ENCODE measurements around the gene PBRM1. TPM values are rescaled to one million over a fixed set of nuclear protein-coding genes. Genes with fewer than 3 reads are reported as not detected.

PBRM1 gene
- total and polyA plus RNA-seq, 2 experiments from 2014 or later = 57.5 to 72.5 TPM

- TF ChIP-seq REST (IDR thresholded peaks at IDR 0.05; ENCODE audit: unreplicated experiment) (no peak), NANOG (IDR thresholded peaks at IDR 0.05; ENCODE audit: borderline replicate concordance) (no peak), ZNF114 (CRISPR knock-in tag; IDR thresholded peaks at IDR 0.05) (no peak), EZH2 (IDR thresholded peaks at IDR 0.05; ENCODE audit: low read depth, unreplicated experiment) (no peak), EZH2phosphoT487 (IDR thresholded peaks at IDR 0.05; ENCODE audit: unreplicated experiment) (no peak), ZNF331 (CRISPR knock-in tag; IDR thresholded peaks at IDR 0.05; ENCODE audit: low read depth) (no peak), CREB1 (CRISPR knock-in tag; IDR thresholded peaks at IDR 0.05; ENCODE audit: low read depth) (no peak), POLR2AphosphoS5 (IDR thresholded peaks at IDR 0.05; ENCODE audit: low read depth) (no peak), STAT1 (IDR thresholded peaks at IDR 0.05; ENCODE audit: unreplicated experiment) (no peak), CTCF (conservative IDR thresholded peaks at IDR 0.05; ENCODE audit: low read depth in 2 of 2) (no peak), JUNB (IDR thresholded peaks at IDR 0.05; ENCODE audit: unreplicated experiment) (no peak)
- TF ChIP-seq, protein P1, sequence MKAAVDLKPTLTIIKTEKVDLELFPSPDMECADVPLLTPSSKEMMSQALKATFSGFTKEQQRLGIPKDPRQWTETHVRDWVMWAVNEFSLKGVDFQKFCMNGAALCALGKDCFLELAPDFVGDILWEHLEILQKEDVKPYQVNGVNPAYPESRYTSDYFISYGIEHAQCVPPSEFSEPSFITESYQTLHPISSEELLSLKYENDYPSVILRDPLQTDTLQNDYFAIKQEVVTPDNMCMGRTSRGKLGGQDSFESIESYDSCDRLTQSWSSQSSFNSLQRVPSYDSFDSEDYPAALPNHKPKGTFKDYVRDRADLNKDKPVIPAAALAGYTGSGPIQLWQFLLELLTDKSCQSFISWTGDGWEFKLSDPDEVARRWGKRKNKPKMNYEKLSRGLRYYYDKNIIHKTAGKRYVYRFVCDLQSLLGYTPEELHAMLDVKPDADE (IDR thresholded peaks at IDR 0.05) = no peak
- TF ChIP-seq, protein P2, sequence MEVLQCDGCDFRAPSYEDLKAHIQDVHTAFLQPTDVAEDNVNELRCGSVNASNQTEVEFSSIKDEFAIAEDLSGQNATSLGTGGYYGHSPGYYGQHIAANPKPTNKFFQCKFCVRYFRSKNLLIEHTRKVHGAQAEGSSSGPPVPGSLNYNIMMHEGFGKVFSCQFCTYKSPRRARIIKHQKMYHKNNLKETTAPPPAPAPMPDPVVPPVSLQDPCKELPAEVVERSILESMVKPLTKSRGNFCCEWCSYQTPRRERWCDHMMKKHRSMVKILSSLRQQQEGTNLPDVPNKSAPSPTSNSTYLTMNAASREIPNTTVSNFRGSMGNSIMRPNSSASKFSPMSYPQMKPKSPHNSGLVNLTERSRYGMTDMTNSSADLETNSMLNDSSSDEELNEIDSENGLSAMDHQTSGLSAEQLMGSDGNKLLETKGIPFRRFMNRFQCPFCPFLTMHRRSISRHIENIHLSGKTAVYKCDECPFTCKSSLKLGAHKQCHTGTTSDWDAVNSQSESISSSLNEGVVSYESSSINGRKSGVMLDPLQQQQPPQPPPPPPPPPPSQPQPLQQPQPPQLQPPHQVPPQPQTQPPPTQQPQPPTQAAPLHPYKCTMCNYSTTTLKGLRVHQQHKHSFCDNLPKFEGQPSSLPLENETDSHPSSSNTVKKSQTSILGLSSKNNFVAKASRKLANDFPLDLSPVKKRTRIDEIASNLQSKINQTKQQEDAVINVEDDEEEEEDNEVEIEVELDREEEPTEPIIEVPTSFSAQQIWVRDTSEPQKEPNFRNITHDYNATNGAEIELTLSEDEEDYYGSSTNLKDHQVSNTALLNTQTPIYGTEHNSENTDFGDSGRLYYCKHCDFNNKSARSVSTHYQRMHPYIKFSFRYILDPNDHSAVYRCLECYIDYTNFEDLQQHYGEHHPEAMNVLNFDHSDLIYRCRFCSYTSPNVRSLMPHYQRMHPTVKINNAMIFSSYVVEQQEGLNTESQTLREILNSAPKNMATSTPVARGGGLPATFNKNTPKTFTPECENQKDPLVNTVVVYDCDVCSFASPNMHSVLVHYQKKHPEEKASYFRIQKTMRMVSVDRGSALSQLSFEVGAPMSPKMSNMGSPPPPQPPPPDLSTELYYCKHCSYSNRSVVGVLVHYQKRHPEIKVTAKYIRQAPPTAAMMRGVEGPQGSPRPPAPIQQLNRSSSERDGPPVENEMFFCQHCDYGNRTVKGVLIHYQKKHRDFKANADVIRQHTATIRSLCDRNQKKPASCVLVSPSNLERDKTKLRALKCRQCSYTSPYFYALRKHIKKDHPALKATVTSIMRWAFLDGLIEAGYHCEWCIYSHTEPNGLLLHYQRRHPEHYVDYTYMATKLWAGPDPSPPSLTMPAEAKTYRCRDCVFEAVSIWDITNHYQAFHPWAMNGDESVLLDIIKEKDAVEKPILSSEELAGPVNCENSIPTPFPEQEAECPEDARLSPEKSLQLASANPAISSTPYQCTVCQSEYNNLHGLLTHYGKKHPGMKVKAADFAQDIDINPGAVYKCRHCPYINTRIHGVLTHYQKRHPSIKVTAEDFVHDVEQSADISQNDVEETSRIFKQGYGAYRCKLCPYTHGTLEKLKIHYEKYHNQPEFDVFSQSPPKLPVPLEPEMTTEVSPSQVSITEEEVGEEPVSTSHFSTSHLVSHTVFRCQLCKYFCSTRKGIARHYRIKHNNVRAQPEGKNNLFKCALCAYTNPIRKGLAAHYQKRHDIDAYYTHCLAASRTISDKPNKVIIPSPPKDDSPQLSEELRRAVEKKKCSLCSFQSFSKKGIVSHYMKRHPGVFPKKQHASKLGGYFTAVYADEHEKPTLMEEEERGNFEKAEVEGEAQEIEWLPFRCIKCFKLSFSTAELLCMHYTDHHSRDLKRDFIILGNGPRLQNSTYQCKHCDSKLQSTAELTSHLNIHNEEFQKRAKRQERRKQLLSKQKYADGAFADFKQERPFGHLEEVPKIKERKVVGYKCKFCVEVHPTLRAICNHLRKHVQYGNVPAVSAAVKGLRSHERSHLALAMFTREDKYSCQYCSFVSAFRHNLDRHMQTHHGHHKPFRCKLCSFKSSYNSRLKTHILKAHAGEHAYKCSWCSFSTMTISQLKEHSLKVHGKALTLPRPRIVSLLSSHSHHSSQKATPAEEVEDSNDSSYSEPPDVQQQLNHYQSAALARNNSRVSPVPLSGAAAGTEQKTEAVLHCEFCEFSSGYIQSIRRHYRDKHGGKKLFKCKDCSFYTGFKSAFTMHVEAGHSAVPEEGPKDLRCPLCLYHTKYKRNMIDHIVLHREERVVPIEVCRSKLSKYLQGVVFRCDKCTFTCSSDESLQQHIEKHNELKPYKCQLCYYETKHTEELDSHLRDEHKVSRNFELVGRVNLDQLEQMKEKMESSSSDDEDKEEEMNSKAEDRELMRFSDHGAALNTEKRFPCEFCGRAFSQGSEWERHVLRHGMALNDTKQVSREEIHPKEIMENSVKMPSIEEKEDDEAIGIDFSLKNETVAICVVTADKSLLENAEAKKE (CRISPR knock-in tag; IDR thresholded peaks at IDR 0.05) = no peak
- Mint-ChIP-seq H3K4me3 (no peak overlapping the region), H3K27me3 (ENCODE audit: insufficient read depth, low read depth, poor library complexity) (peaks cover 3% of the 10 kb centered on the region), H3K27ac (no peak overlapping the region), H3K4me1 (no peaks in the 10 kb centered on the region), H3K36me3 (ENCODE audit: low read depth) (peaks cover 3% of the 10 kb centered on the region; the same call in 2 of the 3 replicates), H3K9me3 (no peaks in the 10 kb centered on the region; the same call in 2 of the 3 replicates)
- Histone ChIP-seq H3K4me1 (ENCODE audit: insufficient read depth) (no peaks in the 10 kb centered on the region), H3K4me3 (no peak overlapping the region), H4K20me1 (replicated peaks; ENCODE audit: insufficient read depth) (no peaks in the 10 kb centered on the region), H3F3A (replicated peaks; ENCODE audit: low read depth) (no peaks in the 10 kb centered on the region), H3K27ac (ENCODE audit: low read depth) (no peak overlapping the region), H3K27me3 (ENCODE audit: insufficient read depth) (no peaks in the 10 kb centered on the region), H3K4me2 (no peak overlapping the region), H3K36me3 (ENCODE audit: insufficient read depth) (peaks cover 12% of the 10 kb centered on the region), H3K9me2 (ENCODE audit: insufficient read depth) (no peaks in the 10 kb centered on the region), H2AFZ (no peak overlapping the region), H3K79me2 (replicated peaks; ENCODE audit: insufficient read depth) (no peaks in the 10 kb centered on the region)
- DNase-seq (ENCODE audit: low spot score) (no peak), ATAC-seq (no peak)
Observed at GRCh38 chr3:52568069-52568468, 117.6 kb downstream of the PBRM1 start.

Data from GM23338 (cell line).